HepG2 (cell line): Measurements from ENCODE around the gene DUSP9. TPM values are rescaled to one million over a fixed set of nuclear protein-coding genes. Genes with fewer than 3 reads are reported as not detected.

Experiments used
- ATAC-seq: fragments of 200-7000 bp; cut with Tn5 transposase; 3 replicates; pipeline ENCODE4 v1.9.1; 2020; ENCODE audit warnings: mild to moderate bottlenecking, moderate library complexity
- BruUV-seq: library from RNA; stranded (reverse); fragments of 400-500 nt; replicated peaks from 2 replicates; lab custom pipeline; 2021; lab: Mats Ljungman, UMichigan
- CTCF ChIA-PET: fragments of 300-600 bp; formaldehyde crosslinking; extraction: SDS; loops from one replicate; lab custom pipeline; 2021; ENCODE audit warnings: low total read pairs, inconsistent platforms, low intra/inter-chr PET ratio; lab: Yijun Ruan, JAX
- POLR2A ChIA-PET: fragments of 350-600 bp; sonication (Branson Sonifier 250); formaldehyde crosslinking; loops from one replicate; lab custom pipeline; 2020; ENCODE audit warnings: antibody characterized with exemption, inconsistent platforms; lab: Yijun Ruan, JAX
- DNase-seq: peaks from one replicate; pipeline ENCODE4 v3.0.0-alpha.2; 2015; ENCODE audit warnings: low spot score
- FAIRE-seq: peaks from 3 replicates; lab custom pipeline; 2011; peaks lifted over from hg19 to GRCh38; lab: Jason Lieb, UNC
- H2AFZ ChIP-seq: one replicate; pipeline ENCODE4 v1.6.1; 2011; ENCODE audit warnings: low read length, inconsistent platforms
- H3K27ac ChIP-seq: fragments of 300-600 bp; 3 replicates; pipeline ENCODE4 v1.8.0; 2011; ENCODE audit warnings: mixed run types, mild to moderate bottlenecking, mixed read lengths, low read length, inconsistent platforms; ENCODE audit not compliant: insufficient read depth; ENCODE audit errors: extremely low read length
- H3K27me3 ChIP-seq, 2 experiments: fragments of 200-600 bp in 1 of 2; 2 replicates in 1 of 2; 3 replicates in 1 of 2; pipeline versions ENCODE4 v1.6.0 to v1.8.0; 2011; ENCODE audit warnings: low read length in 2 of 2, mild to moderate bottlenecking in 2 of 2, moderate library complexity in 2 of 2, inconsistent platforms in 1 of 2; ENCODE audit not compliant: insufficient read depth in 2 of 2, control insufficient read depth in 1 of 2
- H3K36me3 ChIP-seq, 2 experiments: fragments of 200-600 bp in 1 of 2; replicated peaks in 1 of 2; 2 replicates in 1 of 2; 3 replicates in 1 of 2; pipeline versions ENCODE4 v1.5.1 to v1.8.0; 2011; ENCODE audit warnings: low read length in 2 of 2, inconsistent platforms in 1 of 2; ENCODE audit not compliant: insufficient read depth in 2 of 2, control insufficient read depth in 1 of 2
- H3K4me1 ChIP-seq: 2 replicates; pipeline ENCODE4 v1.5.1; 2012; ENCODE audit warnings: low read length, inconsistent platforms; ENCODE audit not compliant: insufficient read depth
- H3K4me2 ChIP-seq: 2 replicates; pipeline ENCODE4 v1.6.0; 2011; ENCODE audit warnings: low read depth, low read length, inconsistent platforms
- H3K4me3 ChIP-seq, 3 experiments: fragments of 200-600 bp in 1 of 3; sonication (generic), shearing (Covaris generic) in 1 of 3; replicated peaks in 1 of 3; 2 replicates each; pipeline ENCODE4 v1.5.1; 2011 to 2016; ENCODE audit warnings: low read length in 3 of 3, inconsistent platforms in 2 of 3, low read depth in 2 of 3, mild to moderate bottlenecking in 2 of 3, control low read depth in 1 of 3, mixed read lengths in 1 of 3; ENCODE audit not compliant: insufficient read depth in 1 of 3
- H3K79me2 ChIP-seq: one replicate; pipeline ENCODE4 v1.6.1; 2011; ENCODE audit warnings: low read length, inconsistent platforms; ENCODE audit not compliant: insufficient read depth
- H3K9ac ChIP-seq: 2 replicates; pipeline ENCODE4 v1.6.0; 2011; ENCODE audit warnings: mild to moderate bottlenecking, low read depth, low read length, inconsistent platforms; ENCODE audit not compliant: insufficient read depth
- H3K9me3 ChIP-seq: 2 replicates; pipeline ENCODE4 v1.5.1; 2012; ENCODE audit warnings: mild to moderate bottlenecking, low read length
- H4K20me1 ChIP-seq: 2 replicates; pipeline ENCODE4 v1.6.0; 2011; ENCODE audit warnings: inconsistent platforms, mild to moderate bottlenecking, low read length, moderate library complexity; ENCODE audit not compliant: insufficient read depth
- ARNT2 ChIP-seq: sonication (generic); formaldehyde crosslinking; IDR thresholded peaks from 2 replicates; pipeline ENCODE4 v1.8.0; 2022; ENCODE audit warnings: mild to moderate bottlenecking, low read depth, missing genetic modification reagents, moderate library complexity
- FOSL2 ChIP-seq: sonication (generic); formaldehyde crosslinking; IDR thresholded peaks from 2 replicates; pipeline ENCODE4 v1.4.0; 2020; ENCODE audit warnings: missing genetic modification reagents
- KDM2A ChIP-seq: sonication (generic); formaldehyde crosslinking; IDR thresholded peaks from 2 replicates; pipeline ENCODE4 v1.4.0; 2020; ENCODE audit warnings: low read depth, missing genetic modification reagents, borderline replicate concordance
- SALL1 ChIP-seq: sonication (generic); formaldehyde crosslinking; IDR thresholded peaks from 2 replicates; pipeline ENCODE4 v1.8.0; 2022; ENCODE audit warnings: mild to moderate bottlenecking, missing genetic modification reagents
- YY1 ChIP-seq: IDR thresholded peaks from 2 replicates; pipeline ENCODE4 v1.6.1; 2011; ENCODE audit warnings: low read length, low read depth, moderate library complexity, mild to moderate bottlenecking; ENCODE audit not compliant: insufficient read depth, insufficient replicate concordance
- ZNF180 ChIP-seq: sonication (generic); formaldehyde crosslinking; IDR thresholded peaks from 2 replicates; pipeline ENCODE4 v1.4.0; 2020; ENCODE audit warnings: low read depth, missing genetic modification reagents, borderline replicate concordance
- ZNF33B ChIP-seq: sonication (generic); formaldehyde crosslinking; IDR thresholded peaks from 2 replicates; pipeline ENCODE4 v1.5.1; 2020; ENCODE audit warnings: mild to moderate bottlenecking, missing genetic modification reagents
- WGBS: methylation state at CpG from one replicate; pipeline ENCODE4 v1.1.6; 2017; ENCODE audit warnings: low lambda C conversion rate; 5-methylcytosine and 5-hydroxymethylcytosine counted together
- in situ Hi-C: cut with HindIII; loops from 2 replicates; pipeline ENCODE4 v1.10.0; 2017; ENCODE audit warnings: low pct_unique_long_range_greater_than_20kb; ENCODE audit not compliant: extremely low pct_ligation_motif_present
- intact Hi-C: fragments of 100-400 bp; cut with micrococcal nuclease; formaldehyde crosslinking; loops from one replicate; pipeline ENCODE4 v1.10.0; 2022; ENCODE audit not compliant: unreplicated experiment
- polyA plus RNA-seq, 8 experiments: library from polyadenylated mRNA; depleted of rRNA in 3 of 8; stranded (reverse) in 7 of 8; unstranded in 1 of 8; fragments of >200 nt; fragmentation: Illumina TruSeq in 4 of 8; extraction: Trizol in 4 of 8; gene quantifications; 2 replicates each; pipeline versions ENCODE4 v1.2.1 to v1.2.3, GENCODE V29; 2011 to 2016; ENCODE audit warnings: low read depth in 4 of 8, missing spikeins in 1 of 8, mixed read lengths in 1 of 8; ENCODE audit not compliant: insufficient read depth in 1 of 8
- total RNA-seq, 5 experiments: library from RNA; depleted of rRNA; stranded (reverse); fragments of >200 nt; fragmentation: Illumina TruSeq; extraction: Trizol; gene quantifications; 2 replicates each; pipeline ENCODE4 v1.2.3, GENCODE V29; 2016; ENCODE audit warnings: low read depth in 1 of 5
- TF ChIP-seq, protein P1 (sequence below): IDR thresholded peaks from 2 replicates; pipeline ENCODE4 v1.6.1; 2016; ENCODE audit warnings: low read depth, missing genetic modification reagents, missing compliant biosample characterization
- TF ChIP-seq, protein P2 (sequence below): sonication (generic); formaldehyde crosslinking; IDR thresholded peaks from 2 replicates; pipeline ENCODE4 v1.4.0; 2020; ENCODE audit warnings: mild to moderate bottlenecking, missing genetic modification reagents, borderline replicate concordance

The DUSP9 gene
- total and polyA plus RNA-seq, 2 of the 13 experiments (the other 11 are each of a cell fraction or from before 2014, with no cell fraction given): 235 to 435 TPM

DNA sequence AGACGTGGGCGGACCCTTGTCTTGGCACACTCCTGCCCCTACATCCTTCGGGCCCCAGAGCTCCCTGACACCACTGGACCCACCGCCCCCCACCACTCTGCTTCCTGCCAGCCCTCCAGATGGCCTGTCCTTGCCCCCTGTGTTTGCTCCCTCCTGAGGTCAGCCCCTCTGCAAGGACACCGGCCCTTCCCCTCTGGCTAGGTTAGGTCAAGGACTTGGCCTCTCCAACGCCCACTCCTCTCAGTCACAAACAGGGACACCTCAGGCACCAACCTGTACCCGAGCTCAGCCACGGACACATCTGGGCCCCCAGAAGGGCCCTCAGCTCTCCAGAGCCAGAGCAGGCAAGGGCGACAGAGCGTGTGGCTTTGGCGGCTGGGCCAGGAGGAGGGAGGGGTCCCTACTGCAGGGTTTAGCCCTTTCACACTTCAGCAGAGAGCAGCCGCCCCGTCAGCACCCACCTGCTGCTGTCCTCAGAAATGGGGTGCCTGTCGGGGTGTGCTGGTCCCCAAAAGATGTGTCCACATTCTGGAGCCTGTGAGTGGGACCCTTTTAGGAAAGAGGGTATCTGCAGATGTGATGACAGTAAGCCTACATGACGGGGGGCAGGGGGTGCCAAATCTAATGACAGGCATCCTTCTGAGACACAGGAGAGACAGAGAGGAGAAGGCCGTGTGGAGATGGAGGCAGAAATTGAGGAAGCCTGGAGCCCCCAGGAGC, 23.5 kb upstream of the DUSP9 start (continued):
- TF ChIP-seq, protein P1, sequence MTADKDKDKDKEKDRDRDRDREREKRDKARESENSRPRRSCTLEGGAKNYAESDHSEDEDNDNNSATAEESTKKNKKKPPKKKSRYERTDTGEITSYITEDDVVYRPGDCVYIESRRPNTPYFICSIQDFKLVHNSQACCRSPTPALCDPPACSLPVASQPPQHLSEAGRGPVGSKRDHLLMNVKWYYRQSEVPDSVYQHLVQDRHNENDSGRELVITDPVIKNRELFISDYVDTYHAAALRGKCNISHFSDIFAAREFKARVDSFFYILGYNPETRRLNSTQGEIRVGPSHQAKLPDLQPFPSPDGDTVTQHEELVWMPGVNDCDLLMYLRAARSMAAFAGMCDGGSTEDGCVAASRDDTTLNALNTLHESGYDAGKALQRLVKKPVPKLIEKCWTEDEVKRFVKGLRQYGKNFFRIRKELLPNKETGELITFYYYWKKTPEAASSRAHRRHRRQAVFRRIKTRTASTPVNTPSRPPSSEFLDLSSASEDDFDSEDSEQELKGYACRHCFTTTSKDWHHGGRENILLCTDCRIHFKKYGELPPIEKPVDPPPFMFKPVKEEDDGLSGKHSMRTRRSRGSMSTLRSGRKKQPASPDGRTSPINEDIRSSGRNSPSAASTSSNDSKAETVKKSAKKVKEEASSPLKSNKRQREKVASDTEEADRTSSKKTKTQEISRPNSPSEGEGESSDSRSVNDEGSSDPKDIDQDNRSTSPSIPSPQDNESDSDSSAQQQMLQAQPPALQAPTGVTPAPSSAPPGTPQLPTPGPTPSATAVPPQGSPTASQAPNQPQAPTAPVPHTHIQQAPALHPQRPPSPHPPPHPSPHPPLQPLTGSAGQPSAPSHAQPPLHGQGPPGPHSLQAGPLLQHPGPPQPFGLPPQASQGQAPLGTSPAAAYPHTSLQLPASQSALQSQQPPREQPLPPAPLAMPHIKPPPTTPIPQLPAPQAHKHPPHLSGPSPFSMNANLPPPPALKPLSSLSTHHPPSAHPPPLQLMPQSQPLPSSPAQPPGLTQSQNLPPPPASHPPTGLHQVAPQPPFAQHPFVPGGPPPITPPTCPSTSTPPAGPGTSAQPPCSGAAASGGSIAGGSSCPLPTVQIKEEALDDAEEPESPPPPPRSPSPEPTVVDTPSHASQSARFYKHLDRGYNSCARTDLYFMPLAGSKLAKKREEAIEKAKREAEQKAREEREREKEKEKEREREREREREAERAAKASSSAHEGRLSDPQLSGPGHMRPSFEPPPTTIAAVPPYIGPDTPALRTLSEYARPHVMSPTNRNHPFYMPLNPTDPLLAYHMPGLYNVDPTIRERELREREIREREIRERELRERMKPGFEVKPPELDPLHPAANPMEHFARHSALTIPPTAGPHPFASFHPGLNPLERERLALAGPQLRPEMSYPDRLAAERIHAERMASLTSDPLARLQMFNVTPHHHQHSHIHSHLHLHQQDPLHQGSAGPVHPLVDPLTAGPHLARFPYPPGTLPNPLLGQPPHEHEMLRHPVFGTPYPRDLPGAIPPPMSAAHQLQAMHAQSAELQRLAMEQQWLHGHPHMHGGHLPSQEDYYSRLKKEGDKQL (CRISPR knock-in tag): peak; percentile 35; the same call in 1 of the 2 replicates

GRCh38 chrX:153624196-153625091, 22.6 kb upstream of the DUSP9 start:
- POLR2A ChIA-PET: interaction anchor here (0.8 to 11.8 kb wide), 5 partner anchors 11 to 25 kb away, joined by 3 to 596 read pairs (median 144); partner anchors contain the start of gene DUSP9
- Histone ChIP-seq H3K27me3 (no peaks in the 10 kb centered on the region), H3K9ac (peak overlapping the region; percentile 95), H3K9me3 (no peaks in the 10 kb centered on the region), H3K36me3 (no peaks in the 10 kb centered on the region), H3K4me3 (peak overlapping the region; percentile 46 to 77 (median 69); a peak in 5 of 6 replicates), H2AFZ (no peak overlapping the region), H3K27ac (peak overlapping the region; percentile 100), H3K4me2 (peak overlapping the region; percentile 91), H3K4me1 (peaks cover 84% of the 10 kb centered on the region), H3K79me2 (peaks cover 22% of the 10 kb centered on the region), H4K20me1 (no peaks in the 10 kb centered on the region)
- CTCF ChIA-PET: no interaction called here
- DNase-seq (peak; percentile 43), ATAC-seq (no peak), FAIRE-seq (peak; percentile 93)
- BruUV-seq: no TSS peak
- in situ Hi-C loops (no loop called here), intact Hi-C loops (no loop called here)
- no CpG with 5 or more reads among the region's 15 CpGs for WGBS
- no peak for TF ChIP-seq ZNF33B
- no peak for TF ChIP-seq ARNT2 (CRISPR knock-in tag)
- TF ChIP-seq SALL1 (CRISPR knock-in tag): peak; percentile 49
- no peak for TF ChIP-seq ZNF180 (CRISPR knock-in tag)
- TF ChIP-seq, protein P2, sequence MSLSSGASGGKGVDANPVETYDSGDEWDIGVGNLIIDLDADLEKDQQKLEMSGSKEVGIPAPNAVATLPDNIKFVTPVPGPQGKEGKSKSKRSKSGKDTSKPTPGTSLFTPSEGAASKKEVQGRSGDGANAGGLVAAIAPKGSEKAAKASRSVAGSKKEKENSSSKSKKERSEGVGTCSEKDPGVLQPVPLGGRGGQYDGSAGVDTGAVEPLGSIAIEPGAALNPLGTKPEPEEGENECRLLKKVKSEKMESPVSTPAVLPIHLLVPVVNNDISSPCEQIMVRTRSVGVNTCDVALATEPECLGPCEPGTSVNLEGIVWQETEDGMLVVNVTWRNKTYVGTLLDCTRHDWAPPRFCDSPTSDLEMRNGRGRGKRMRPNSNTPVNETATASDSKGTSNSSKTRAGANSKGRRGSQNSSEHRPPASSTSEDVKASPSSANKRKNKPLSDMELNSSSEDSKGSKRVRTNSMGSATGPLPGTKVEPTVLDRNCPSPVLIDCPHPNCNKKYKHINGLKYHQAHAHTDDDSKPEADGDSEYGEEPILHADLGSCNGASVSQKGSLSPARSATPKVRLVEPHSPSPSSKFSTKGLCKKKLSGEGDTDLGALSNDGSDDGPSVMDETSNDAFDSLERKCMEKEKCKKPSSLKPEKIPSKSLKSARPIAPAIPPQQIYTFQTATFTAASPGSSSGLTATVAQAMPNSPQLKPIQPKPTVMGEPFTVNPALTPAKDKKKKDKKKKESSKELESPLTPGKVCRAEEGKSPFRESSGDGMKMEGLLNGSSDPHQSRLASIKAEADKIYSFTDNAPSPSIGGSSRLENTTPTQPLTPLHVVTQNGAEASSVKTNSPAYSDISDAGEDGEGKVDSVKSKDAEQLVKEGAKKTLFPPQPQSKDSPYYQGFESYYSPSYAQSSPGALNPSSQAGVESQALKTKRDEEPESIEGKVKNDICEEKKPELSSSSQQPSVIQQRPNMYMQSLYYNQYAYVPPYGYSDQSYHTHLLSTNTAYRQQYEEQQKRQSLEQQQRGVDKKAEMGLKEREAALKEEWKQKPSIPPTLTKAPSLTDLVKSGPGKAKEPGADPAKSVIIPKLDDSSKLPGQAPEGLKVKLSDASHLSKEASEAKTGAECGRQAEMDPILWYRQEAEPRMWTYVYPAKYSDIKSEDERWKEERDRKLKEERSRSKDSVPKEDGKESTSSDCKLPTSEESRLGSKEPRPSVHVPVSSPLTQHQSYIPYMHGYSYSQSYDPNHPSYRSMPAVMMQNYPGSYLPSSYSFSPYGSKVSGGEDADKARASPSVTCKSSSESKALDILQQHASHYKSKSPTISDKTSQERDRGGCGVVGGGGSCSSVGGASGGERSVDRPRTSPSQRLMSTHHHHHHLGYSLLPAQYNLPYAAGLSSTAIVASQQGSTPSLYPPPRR (CRISPR knock-in tag): peak; percentile 43; the same call in 1 of the 2 replicates
- TF ChIP-seq YY1: peak; percentile 27
- peak; percentile 35; the same call in 1 of the 2 replicates for TF ChIP-seq KDM2A (CRISPR knock-in tag)
- no peak for TF ChIP-seq FOSL2
